HG03095 (cell line): ENCODE data around the gene P2RY2.

Experiments
- ATAC-seq: cut with Tn5 transposase; IDR thresholded peaks from one replicate; pipeline ENCODE4 v1.9.1; 2021; ENCODE audit warnings: moderate library complexity; ENCODE audit not compliant: unreplicated experiment

P2RY2 gene

DNA sequence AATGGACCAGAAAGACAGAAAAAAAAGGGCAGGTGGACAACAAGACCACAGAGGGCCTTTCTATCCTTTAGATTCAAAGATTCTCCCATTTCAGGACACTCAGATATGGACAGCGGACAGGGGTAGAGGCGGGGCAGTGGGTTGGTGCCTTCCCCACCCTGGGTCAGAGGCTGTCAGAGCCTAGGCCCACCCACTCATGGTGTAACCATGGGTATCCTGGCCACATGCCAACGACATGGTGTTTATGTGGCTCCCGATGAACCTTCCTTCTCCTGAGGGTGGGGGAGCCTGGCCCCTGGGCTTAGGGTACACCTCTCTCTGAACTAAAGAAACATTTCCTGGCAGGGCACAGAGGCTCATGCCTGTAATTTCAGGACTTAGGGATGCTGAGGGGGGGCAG, 14.3 kb upstream of the P2RY2 start:
- ATAC-seq, result no peak

GRCh38 chr11:73204711-73205121, 13.4 kb upstream of the P2RY2 start:
- ATAC-seq, result no peak

- no peak for ATAC-seq
Measured at GRCh38 chr11:73205661-73206343, 12.3 kb upstream of the P2RY2 start.

GRCh38 chr11:73206801-73207200, 11.3 kb upstream of the P2RY2 start:
- ATAC-seq, result no peak

- no peak for ATAC-seq
Measured at GRCh38 chr11:73209892-73210291, 8.2 kb upstream of the P2RY2 start.

- ATAC-seq, result no peak
Measured at GRCh38 chr11:73210916-73211667, 7.0 kb upstream of the P2RY2 start.

GRCh38 chr11:73213196-73214143, 4.6 kb upstream of the P2RY2 start:
- no peak for ATAC-seq

- ATAC-seq, result no peak
Measured at GRCh38 chr11:73215191-73216134, 2.6 kb upstream of the P2RY2 start.

GRCh38 chr11:73216465-73216864, 1.6 kb upstream of the P2RY2 start:
- no peak for ATAC-seq

DNA sequence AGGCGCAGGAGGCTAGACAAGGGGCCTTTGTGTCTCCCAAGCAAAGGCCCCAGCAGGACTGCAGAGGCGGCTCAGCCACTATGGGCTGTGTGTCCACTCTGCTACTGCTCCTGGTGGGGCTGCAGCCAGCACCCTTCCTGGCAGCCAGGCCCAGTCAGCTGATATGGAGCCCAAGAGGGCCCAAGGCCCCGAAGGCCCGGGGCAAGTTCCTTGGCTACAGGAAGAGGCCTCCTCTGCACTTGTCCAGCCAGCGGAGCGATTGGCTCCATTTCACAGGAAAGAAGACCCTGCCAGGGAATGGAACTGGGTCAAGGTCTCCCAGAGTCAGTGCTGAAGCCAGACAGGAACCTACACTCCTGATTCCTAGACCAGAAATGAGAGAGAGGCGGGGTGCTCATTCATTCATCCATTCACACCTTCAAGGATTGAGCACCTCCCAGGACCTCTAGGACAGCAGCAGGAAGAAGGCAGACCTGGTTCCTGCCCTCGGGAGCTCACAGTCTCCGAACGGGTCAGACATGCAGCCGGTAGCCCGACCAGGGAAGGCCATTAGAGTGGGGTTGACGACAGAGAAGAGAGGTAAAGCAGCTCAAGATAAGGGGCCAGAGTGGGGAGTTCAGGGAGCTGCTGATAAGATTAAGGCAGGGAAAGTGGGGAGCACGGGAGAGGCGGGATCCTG, 811 bp upstream of the P2RY2 start:
- no peak for ATAC-seq

DNA sequence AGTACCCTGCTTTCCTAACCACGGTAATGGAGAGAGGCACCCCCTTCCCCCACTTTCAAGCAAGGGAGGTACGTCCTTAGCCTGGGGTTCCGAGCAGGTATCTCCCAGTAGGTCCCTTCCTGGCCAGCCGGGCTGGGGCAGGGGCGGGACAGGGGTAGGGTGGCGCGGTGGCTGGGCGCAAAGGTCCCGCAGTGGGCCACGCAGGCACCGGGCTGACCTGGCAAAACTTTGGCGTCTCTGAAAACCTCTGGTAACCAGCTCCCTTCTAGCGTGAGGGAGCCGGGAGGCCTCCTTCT, 323 bp upstream of the P2RY2 start:
- ATAC-seq, result no peak

- ATAC-seq, result no peak
Measured at GRCh38 chr11:73218830-73219215, 742 bp downstream of the P2RY2 start.

GRCh38 chr11:73219396-73220285, 1.6 kb downstream of the P2RY2 start:
- no peak for ATAC-seq

DNA sequence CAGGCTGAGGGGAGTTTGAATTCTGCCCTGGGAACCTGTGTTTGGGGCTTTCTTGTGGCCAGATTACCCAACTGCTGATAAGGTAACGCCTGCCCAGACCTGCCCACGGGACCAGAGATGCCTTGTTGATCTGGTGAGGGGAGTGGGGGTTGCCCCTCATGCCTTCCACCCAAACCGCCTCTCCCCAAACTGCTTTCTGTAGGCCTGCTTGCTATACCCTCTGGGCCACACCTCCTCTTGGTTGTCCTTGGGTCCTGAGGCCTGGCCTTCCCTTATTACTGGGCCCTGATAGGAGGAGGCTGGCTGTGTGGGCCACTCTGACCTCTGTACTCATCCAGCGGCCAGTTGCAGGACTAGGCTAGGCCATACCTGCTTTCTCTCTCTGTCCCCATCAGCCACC, 3.4 kb downstream of the P2RY2 start:
- ATAC-seq, result no peak

DNA sequence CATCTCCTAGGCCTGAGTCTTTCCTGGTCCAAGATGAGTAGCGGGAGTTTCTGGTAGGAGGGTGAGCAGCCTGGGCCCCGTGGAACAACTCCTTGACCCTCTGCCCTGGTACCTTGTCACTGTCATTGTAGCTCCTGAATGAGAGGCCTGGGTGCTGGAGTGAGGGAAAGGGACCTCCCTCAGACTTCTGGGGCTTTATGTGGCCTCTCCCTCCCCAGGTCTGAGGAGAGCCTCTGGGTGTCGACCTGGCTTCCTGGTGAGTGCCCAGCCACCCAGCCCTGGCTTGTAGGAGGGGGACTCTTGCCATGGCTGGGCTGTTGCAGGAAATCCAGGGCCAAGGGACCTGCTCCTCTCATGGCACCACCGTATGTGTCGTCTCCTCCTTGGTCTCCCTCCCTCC, 3.9 kb downstream of the P2RY2 start:
- ATAC-seq, result no peak

GRCh38 chr11:73223998-73224730, 6.1 kb downstream of the P2RY2 start:
- no peak for ATAC-seq

DNA sequence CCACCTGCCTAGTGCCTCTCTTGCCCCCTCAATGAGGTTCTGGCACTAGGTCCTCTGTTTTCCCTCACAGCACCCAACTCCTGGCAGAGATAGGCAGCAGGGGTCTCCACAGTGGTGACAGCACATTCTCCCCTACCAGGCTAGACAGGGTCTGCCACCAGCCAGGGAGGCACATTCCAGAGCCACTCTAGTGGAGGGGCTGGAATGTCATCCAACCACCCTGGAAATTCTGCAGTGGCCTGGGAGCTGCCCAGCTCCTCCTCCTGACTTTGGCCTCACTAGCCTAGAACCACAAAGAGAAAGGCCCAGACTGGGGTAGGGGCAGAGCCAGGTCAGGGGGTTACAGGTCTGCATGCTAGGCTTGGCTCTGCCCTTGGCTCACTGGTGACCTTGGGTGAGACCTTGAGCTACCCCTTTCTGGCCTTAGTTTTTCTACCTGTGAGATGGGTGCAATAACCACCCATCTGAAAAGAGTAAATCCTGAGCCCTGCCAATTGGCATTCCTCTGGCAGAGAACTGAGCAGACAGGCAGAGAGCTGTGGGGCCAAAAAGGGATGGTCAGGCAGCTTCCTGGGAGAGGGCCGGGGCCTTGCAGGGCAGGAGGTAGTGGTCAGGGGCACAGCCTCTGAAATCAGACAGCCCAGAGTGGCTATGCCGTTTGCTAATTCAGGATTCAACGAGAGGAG, 7.1 kb downstream of the P2RY2 start:
- ATAC-seq, result no peak

DNA sequence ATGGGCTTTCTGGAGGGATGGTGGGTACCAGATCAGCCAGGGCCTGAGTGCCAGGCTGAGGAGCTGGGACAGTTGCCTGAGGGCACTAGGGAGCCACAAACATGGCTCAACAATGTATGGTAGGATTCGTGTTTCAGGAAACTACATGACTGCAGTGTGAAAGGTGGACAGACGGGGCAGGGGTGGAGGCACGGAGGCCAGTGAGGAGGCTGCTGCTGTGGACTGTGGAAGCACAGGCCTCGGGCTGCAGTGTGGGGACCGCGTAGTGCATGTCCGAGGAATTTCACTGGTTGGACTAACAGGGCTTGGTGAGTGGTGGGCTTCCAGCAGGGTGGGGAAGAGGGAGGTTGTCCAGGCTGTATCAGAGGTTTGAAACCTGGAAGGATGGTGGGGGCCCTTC, 7.8 kb downstream of the P2RY2 start:
- no peak for ATAC-seq
